GM12875 (cell line): ENCODE results near the gene COLEC12.

ENCODE experiments used
- H3K4me3 ChIP-seq: one replicate; pipeline ENCODE4 v1.5.1; 2011; ENCODE audit warnings: low read depth, low read length, control low read depth
- TF ChIP-seq, protein P1 (sequence below): IDR thresholded peaks from 2 replicates; pipeline ENCODE4 v1.5.1; 2011; ENCODE audit warnings: low read depth, mild to moderate bottlenecking, control low read depth, inconsistent platforms, low read length, moderate library complexity, borderline replicate concordance; ENCODE audit not compliant: insufficient read depth

Gene COLEC12

DNA sequence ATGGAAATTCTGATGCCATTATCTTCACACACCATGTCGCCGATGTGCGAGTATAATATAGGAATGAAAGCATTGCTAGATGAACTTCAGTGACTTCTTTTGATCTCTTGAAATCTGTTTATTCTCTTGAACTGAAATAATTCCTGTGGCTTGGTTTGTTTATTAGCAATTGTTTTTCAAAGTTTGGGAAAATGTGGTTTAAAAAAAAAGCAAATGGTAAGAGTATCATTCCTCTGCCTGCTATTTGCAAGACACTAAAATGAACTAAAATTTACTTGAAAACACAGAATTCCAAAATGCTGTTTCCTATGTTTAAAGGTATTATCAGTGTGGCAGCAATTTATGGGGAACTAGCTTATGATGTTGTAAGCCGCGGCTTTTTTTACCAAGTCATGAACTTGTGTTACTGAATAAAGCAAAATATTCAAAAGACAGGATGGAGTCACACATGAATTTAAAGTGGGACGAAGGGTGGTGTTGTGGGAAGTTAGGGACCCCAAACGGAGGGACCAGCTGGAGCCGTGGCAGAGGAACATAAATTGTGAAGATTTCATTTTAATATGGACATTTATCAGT lies 96.4 kb downstream of the COLEC12 start:
- TF ChIP-seq, protein P1, sequence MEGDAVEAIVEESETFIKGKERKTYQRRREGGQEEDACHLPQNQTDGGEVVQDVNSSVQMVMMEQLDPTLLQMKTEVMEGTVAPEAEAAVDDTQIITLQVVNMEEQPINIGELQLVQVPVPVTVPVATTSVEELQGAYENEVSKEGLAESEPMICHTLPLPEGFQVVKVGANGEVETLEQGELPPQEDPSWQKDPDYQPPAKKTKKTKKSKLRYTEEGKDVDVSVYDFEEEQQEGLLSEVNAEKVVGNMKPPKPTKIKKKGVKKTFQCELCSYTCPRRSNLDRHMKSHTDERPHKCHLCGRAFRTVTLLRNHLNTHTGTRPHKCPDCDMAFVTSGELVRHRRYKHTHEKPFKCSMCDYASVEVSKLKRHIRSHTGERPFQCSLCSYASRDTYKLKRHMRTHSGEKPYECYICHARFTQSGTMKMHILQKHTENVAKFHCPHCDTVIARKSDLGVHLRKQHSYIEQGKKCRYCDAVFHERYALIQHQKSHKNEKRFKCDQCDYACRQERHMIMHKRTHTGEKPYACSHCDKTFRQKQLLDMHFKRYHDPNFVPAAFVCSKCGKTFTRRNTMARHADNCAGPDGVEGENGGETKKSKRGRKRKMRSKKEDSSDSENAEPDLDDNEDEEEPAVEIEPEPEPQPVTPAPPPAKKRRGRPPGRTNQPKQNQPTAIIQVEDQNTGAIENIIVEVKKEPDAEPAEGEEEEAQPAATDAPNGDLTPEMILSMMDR, result no peak

DNA sequence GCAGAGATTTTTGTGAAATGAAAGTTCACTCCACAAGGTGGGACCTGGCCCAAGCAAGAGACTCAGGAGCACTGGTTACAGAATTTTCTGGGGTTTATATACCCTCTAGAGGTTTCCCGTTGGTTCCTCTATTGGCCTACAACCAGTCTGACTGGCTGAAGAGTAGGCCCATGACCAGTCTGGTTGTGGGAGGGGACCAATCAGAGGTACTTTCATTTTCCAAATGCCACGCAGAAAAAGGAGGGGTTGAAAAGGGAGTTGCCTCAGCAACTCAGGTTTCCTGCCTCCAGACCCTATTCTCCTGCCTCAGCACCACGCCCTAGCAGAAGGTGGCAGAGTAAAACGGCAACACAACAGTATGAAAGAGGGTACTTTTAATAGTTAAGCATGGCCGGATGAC lies 98.4 kb downstream of the COLEC12 start:
- H3K4me3 ChIP-seq, result no peak overlapping the region
- TF ChIP-seq, protein P1, result no peak

More for the DNA sequence above, 96.4 kb downstream of the COLEC12 start:
- no peak overlapping the region for H3K4me3 ChIP-seq

DNA sequence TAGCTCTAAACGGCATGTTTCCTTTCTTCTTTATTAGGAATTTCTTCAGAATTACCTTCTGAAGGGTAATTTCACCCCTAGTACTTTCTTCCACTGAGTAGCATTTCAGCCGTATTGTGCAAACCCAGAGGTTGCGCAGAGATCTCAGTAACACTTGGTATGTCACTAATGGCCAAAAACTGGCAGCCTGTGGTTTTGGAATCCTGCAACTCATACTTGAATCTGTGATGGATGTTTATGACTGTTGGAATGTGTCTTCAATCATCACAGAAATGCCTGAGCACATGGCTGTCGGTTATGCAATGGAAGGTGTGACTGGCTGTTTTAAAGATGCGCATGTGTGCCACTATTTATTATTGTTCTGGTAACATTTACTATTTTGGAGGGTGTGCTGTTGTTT lies 100.0 kb downstream of the COLEC12 start:
- TF ChIP-seq, protein P1, result no peak
- H3K4me3 ChIP-seq, result no peak overlapping the region

DNA sequence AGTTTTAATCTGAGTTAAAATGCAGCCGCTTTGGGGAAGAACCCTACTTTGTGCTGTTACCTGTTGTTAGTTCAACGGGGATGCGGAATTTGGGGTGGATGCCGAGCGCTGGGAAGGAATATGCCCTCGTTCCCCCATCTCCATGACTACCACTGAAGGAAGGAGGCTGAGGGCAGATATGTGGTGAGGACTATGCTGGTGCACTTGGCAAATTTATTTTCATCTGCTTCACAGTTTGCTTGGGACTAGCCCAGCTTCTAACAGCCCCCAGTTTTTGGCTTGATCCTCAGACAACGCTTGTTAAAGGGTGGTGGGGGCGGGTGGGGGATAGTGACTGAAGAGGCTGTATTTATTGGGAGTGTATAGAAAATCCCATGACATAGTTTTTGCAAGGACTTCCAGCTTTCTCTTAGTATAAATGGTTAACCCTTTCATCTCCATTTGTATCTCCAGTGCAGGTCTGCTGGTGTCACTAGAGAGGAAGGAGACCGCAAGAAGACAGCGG lies 100.8 kb downstream of the COLEC12 start:
- TF ChIP-seq, protein P1, result no peak
- no peak overlapping the region for H3K4me3 ChIP-seq

DNA sequence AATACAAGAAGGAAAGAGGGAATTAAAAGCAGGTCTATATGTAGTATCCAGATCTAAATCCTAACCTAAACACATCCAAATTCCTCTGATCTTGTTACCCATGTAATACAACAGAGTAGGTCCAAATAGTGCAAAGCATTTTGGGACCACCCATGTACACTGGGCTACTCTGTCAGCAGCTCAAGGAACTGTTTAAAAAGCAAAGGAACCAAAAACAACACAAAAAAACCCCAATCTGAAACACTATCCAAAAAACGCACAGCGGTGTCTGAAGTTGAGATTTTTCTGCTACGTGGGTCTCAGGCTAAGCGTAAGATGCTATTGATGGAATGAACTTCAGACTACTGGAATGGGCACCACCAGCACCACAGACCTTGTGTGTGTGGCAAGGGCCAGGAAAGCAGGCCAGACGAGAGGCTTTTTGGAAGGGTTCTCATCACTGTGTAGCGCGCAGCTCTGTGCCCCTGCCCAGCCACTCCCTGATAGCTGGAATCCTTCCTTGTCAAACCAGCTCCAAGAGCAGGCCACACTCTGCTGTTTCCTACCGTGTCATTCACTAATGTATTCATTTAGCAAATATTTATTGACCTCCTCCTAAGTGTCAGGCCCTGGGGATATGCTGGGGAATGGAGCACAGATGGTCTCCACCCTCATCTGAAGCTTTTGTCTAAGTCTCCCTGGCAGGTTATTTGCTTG lies 101.4 kb downstream of the COLEC12 start:
- no peak overlapping the region for H3K4me3 ChIP-seq
- TF ChIP-seq, protein P1, result no peak

DNA sequence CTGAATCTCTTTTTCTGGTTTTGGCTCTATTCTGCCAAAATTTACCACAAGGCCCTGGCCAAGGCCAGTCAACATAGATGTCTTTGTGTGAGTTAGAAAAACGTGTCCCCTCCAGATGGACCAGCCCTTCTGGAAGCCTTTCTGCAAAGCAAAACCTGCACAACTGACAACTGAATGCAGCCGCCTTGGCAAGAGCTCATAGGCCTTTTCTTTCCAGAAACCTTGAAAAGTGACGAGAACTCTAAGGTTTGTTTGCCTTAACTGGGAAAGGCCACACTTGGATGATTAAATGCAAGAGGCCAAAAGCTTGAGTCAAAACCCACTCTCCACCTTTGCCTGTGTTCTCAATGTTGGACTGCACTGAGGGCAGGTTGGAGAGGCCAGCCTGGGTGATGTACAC lies 103.9 kb downstream of the COLEC12 start:
- TF ChIP-seq, protein P1, result no peak
- H3K4me3 ChIP-seq, result no peak overlapping the region

DNA sequence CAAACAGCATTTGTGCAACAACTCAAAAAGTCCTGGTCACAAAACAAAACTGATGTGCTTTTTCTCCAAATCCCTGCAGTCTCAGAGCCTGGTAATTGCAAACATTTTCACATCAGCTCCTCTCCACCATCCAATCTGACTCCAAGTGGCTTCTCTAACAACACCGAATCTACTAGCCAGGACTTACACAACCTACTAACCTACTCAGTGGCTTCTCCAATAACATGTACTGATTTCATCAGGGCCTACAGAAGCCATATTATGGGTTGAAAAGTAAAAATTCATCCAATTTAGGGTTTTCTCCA lies 104.3 kb downstream of the COLEC12 start:
- TF ChIP-seq, protein P1, result no peak
- no peak overlapping the region for H3K4me3 ChIP-seq
